ENCODE data around the gene TRIM59.

GRCh38 chr3:160409812-160410610 lies 39.6 kb downstream of the TRIM59 start:
- TF ChIP-seq POLR2AphosphoS5 (IDR thresholded peaks at IDR 0.05; ENCODE audit: borderline replicate concordance, low read depth, low read length) (no peak; the same call in 1 of the 2 replicates), EZH2 (IDR thresholded peaks at IDR 0.05) (no peak)
